AG10803 (cell line): ENCODE data around the gene CNGB1.

Experiments used
- DNase-seq: peaks from one replicate; pipeline ENCODE4 v3.0.0; 2010; ENCODE audit warnings: low read depth
- H3K4me3 ChIP-seq: 2 replicates; pipeline ENCODE4 v1.5.1; 2011; ENCODE audit warnings: mild to moderate bottlenecking, low read length, control low read depth
- CTCF ChIP-seq: conservative IDR thresholded peaks from 2 replicates; pipeline ENCODE4 v1.5.1; 2011; ENCODE audit warnings: mild to moderate bottlenecking, low read length, control low read depth, inconsistent platforms

The CNGB1 gene

DNA sequence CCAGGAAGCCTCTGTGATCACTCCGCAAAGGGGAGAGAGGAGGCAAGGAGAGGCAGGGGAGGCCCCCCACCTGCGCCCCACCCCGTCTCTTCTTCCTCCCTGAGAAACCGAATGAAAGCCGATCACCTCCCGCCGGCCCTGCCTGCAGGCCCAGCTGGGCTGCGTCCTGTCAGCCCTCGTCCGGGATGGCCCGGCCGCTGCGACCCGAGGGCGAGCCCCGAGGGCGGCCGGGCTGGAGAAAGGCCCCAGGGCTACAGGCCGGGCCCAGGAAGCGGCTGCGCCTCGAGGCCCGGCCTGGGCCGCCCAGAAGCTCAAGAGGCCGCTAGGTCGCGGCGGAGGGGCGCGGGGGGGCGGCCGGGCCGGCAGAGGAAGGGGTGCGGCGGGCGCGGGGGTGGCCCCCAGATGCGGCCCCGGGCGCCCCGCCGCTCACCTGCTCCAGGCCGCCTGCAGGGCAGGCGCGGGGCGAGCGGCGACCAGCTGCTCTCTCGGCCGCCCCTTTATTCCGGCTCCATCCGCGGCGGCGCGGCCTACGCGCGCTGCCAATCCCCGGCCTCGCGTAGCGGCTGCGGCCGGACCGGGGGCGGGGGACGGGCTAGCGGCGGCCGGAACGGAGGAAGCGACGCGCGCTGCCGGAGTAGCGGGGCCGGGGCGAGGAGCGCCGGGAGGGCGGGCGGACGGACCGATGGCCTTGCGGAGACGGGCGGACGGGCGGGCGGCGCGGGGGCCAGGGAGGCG is 29.2 kb upstream of the CNGB1 start, which contains the start of gene ZNF319:
TSS of gene ZNF319 (minus strand) at position 702 of the 735 bp plus-strand sequence. CDS start 2,407 bp downstream, outside the sequence.
- no peak for TF ChIP-seq CTCF
- peak; percentile 24 for DNase-seq
- peak within 1 kb of the TSS; percentile 91 for H3K4me3 ChIP-seq

- DNase-seq = peak; percentile 42
- peak; percentile 27 for TF ChIP-seq CTCF
These were observed 28.5 kb upstream of the CNGB1 start for GRCh38 chr16:57999366-57999970.

DNA sequence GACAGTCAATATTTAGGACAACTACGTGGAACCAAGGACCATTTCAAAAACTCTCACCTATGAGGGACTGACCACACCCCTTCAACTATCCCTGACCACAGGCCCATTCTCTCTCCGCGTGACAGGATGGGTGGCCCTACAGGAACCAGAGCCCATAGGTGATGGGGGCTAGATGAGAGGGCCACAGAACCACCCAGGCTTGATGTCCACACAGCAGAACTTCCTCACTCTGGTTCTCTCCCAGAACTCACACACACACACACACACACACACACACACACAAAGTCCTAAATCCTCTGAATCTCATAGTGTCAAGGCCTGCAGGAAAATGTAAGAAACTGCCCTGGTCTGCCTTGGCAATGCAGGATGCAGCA is 28.1 kb upstream of the CNGB1 start:
- TF ChIP-seq CTCF = no peak
- H3K4me3 ChIP-seq = peak overlapping the region; percentile 71
- DNase-seq = no peak

More at GRCh38 chr16:57999366-57999970, 28.5 kb upstream of the CNGB1 start:
- H3K4me3 ChIP-seq = peak overlapping the region; percentile 71

DNA sequence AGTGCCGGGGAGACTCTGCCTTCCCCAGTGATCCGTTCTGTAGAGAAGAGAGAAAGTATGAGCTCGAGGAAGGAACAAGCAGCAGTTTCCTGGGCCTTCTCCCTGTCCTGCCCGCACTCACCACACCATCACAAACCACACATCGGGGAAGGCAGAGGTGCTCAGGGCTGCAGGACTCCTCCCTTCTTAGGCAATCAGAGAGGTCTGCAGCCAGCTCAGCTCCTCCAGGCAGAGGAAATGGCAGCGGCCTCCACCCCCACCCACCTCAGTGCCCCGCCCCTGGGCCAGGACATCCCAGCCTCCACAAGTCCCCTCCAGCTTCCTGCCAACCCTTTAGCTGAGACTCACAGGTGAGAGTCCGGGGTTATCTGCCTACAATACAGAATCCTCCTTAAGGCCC is 27.6 kb upstream of the CNGB1 start:
- no peak for TF ChIP-seq CTCF
- peak; percentile 49 for DNase-seq
- H3K4me3 ChIP-seq = no peak overlapping the region

GRCh38 chr16:57997528-57998265 is 26.8 kb upstream of the CNGB1 start:
- TF ChIP-seq CTCF = no peak
- no peak overlapping the region for H3K4me3 ChIP-seq
- DNase-seq = no peak

DNA sequence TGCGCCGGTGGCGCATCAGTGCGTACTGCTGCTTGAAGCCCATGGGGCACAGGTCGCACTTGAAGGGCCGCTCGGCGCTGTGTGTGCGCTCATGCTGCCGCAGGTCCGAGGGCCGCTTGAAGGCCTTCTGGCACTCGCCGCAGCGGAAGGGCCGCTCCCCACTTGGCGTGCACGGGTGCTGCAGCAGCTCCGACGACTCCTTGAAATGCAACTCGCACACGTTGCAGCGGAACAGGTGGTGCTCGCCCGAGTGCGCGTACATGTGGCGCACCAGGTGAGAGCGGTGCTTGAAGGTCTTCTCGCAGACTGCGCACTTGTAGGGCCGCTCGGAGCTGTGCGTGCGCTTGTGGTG is 26.2 kb upstream of the CNGB1 start:
- DNase-seq = no peak
- no peak overlapping the region for H3K4me3 ChIP-seq
- no peak for TF ChIP-seq CTCF
